ENCODE results near the gene MTMR6.
"Not testable (repeated sequence)": the region's sequence is repeated elsewhere in the genome, so short reads cannot be mapped to it uniquely, and the experiment has no call there.

The MTMR6 gene

GRCh38 chr13:25329706-25330105, 42.4 kb upstream of the MTMR6 start:
- H3K4me3 ChIP-seq (ENCODE audit: low read depth in 1 of 2, low read length in 2 of 2), result no peak overlapping the region
- no peaks in the 10 kb centered on the region for H3K4me1 ChIP-seq (ENCODE audit: insufficient read depth, low read length)
- no peaks in the 10 kb centered on the region for H3K27me3 ChIP-seq (ENCODE audit: insufficient read depth, low read length, poor library complexity)
- ATAC-seq (ENCODE audit: insufficient read depth, low read depth) (no peak), DNase-seq (no peak)
- H4K20me1 ChIP-seq (ENCODE audit: insufficient read depth, low read length), result peaks cover 8% of the 10 kb centered on the region; the same call in 1 of the 2 replicates
- H3K79me2 ChIP-seq (ENCODE audit: insufficient read depth, low read length), result peaks cover 18% of the 10 kb centered on the region
- H2AFZ ChIP-seq (ENCODE audit: low read depth, low read length), result no peak overlapping the region
- TF ChIP-seq CTCF (IDR thresholded peaks at IDR 0.05; ENCODE audit: borderline replicate concordance, extremely low read depth, low read length, poor library complexity, severe bottlenecking), result no peak
- TF ChIP-seq EZH2 (IDR thresholded peaks at IDR 0.05; ENCODE audit: borderline replicate concordance, low read depth, low read length, severe bottlenecking), result no peak
- H3K36me3 ChIP-seq (ENCODE audit: insufficient read depth, low read length), result peaks cover 98% of the 10 kb centered on the region
- no peak overlapping the region for H3K4me2 ChIP-seq (ENCODE audit: insufficient read depth, low read length)
- no peak overlapping the region for H3K27ac ChIP-seq (ENCODE audit: low read length)
- H3K9me3 ChIP-seq (ENCODE audit: insufficient read depth, low read length, severe bottlenecking), result no peaks in the 10 kb centered on the region
- no peak overlapping the region for H3K9ac ChIP-seq (ENCODE audit: low read depth, low read length)

GRCh38 chr13:25324100-25324499, 36.8 kb upstream of the MTMR6 start:
- Histone ChIP-seq H3K9me3 (ENCODE audit: insufficient read depth, low read length, severe bottlenecking) (no peaks in the 10 kb centered on the region), H2AFZ (ENCODE audit: low read depth, low read length) (no peak overlapping the region), H3K36me3 (ENCODE audit: insufficient read depth, low read length) (peaks cover 98% of the 10 kb centered on the region), H3K4me1 (ENCODE audit: insufficient read depth, low read length) (no peaks in the 10 kb centered on the region), H3K27me3 (ENCODE audit: insufficient read depth, low read length, poor library complexity) (no peaks in the 10 kb centered on the region), H3K27ac (ENCODE audit: low read length) (no peak overlapping the region), H3K4me3 (ENCODE audit: low read depth in 1 of 2, low read length in 2 of 2) (no peak overlapping the region), H3K4me2 (ENCODE audit: insufficient read depth, low read length) (no peak overlapping the region), H3K9ac (ENCODE audit: low read depth, low read length) (no peak overlapping the region), H3K79me2 (ENCODE audit: insufficient read depth, low read length) (peaks cover 8% of the 10 kb centered on the region; the same call in 1 of the 2 replicates), H4K20me1 (ENCODE audit: insufficient read depth, low read length) (0 out of 2 replicates have a peak, but pooled peaks cover 2% of the 10 kb centered on the region)
- TF ChIP-seq CTCF (IDR thresholded peaks at IDR 0.05; ENCODE audit: borderline replicate concordance, extremely low read depth, low read length, poor library complexity, severe bottlenecking), result no peak
- TF ChIP-seq EZH2 (IDR thresholded peaks at IDR 0.05; ENCODE audit: borderline replicate concordance, low read depth, low read length, severe bottlenecking), result no peak
- no peak for ATAC-seq (ENCODE audit: insufficient read depth, low read depth)
- no peak for DNase-seq

GRCh38 chr13:25319771-25320170, 32.5 kb upstream of the MTMR6 start:
- Histone ChIP-seq H3K9me3 (ENCODE audit: insufficient read depth, low read length, severe bottlenecking) (no peaks in the 10 kb centered on the region), H3K4me3 (ENCODE audit: low read depth in 1 of 2, low read length in 2 of 2) (no peak overlapping the region), H3K36me3 (ENCODE audit: insufficient read depth, low read length) (peaks cover 96% of the 10 kb centered on the region), H4K20me1 (ENCODE audit: insufficient read depth, low read length) (peaks cover 6% of the 10 kb centered on the region; the same call in 1 of the 2 replicates), H3K9ac (ENCODE audit: low read depth, low read length) (no peak overlapping the region), H3K4me1 (ENCODE audit: insufficient read depth, low read length) (no peaks in the 10 kb centered on the region), H3K27me3 (ENCODE audit: insufficient read depth, low read length, poor library complexity) (no peaks in the 10 kb centered on the region), H3K4me2 (ENCODE audit: insufficient read depth, low read length) (no peak overlapping the region), H3K27ac (ENCODE audit: low read length) (no peak overlapping the region), H3K79me2 (ENCODE audit: insufficient read depth, low read length) (peaks cover 36% of the 10 kb centered on the region), H2AFZ (ENCODE audit: low read depth, low read length) (no peak overlapping the region)
- DNase-seq (no peak), ATAC-seq (ENCODE audit: insufficient read depth, low read depth) (no peak)
- TF ChIP-seq EZH2 (IDR thresholded peaks at IDR 0.05; ENCODE audit: borderline replicate concordance, low read depth, low read length, severe bottlenecking), result no peak
- no peak for TF ChIP-seq CTCF (IDR thresholded peaks at IDR 0.05; ENCODE audit: borderline replicate concordance, extremely low read depth, low read length, poor library complexity, severe bottlenecking)

GRCh38 chr13:25318946-25319345, 31.7 kb upstream of the MTMR6 start:
- Histone ChIP-seq H3K36me3 (ENCODE audit: insufficient read depth, low read length) (peaks cover 96% of the 10 kb centered on the region), H3K79me2 (ENCODE audit: insufficient read depth, low read length) (peaks cover 40% of the 10 kb centered on the region)
- not testable (repeated sequence) for H3K4me2 ChIP-seq (ENCODE audit: insufficient read depth, low read length); H3K4me1 ChIP-seq (ENCODE audit: insufficient read depth, low read length); H4K20me1 ChIP-seq (ENCODE audit: insufficient read depth, low read length); H2AFZ ChIP-seq (ENCODE audit: low read depth, low read length); H3K27me3 ChIP-seq (ENCODE audit: insufficient read depth, low read length, poor library complexity); H3K9ac ChIP-seq (ENCODE audit: low read depth, low read length); DNase-seq; ATAC-seq (ENCODE audit: insufficient read depth, low read depth); H3K4me3 ChIP-seq (ENCODE audit: low read depth in 1 of 2, low read length in 2 of 2); H3K27ac ChIP-seq (ENCODE audit: low read length); H3K9me3 ChIP-seq (ENCODE audit: insufficient read depth, low read length, severe bottlenecking)

Data from DND-41 (cell line).